Ishikawa (cell line): ENCODE measurements around the gene ARHGAP8.

Experiments
- EP300 ChIP-seq: IDR thresholded peaks from 2 replicates; pipeline ENCODE4 v1.6.1; 2012; ENCODE audit warnings: borderline replicate concordance
- NFIC ChIP-seq: IDR thresholded peaks from 2 replicates; pipeline ENCODE4 v1.6.1; 2012
- RAD21 ChIP-seq: IDR thresholded peaks from 2 replicates; pipeline ENCODE4 v1.6.1; 2012; ENCODE audit warnings: low read depth
- YY1 ChIP-seq: IDR thresholded peaks from 2 replicates; pipeline ENCODE4 v1.6.1; 2012; ENCODE audit warnings: low read depth
- TF ChIP-seq, protein P1 (sequence below): IDR thresholded peaks from 2 replicates; pipeline ENCODE4 v1.6.1; 2012; ENCODE audit warnings: low read depth, mild to moderate bottlenecking

DNA sequence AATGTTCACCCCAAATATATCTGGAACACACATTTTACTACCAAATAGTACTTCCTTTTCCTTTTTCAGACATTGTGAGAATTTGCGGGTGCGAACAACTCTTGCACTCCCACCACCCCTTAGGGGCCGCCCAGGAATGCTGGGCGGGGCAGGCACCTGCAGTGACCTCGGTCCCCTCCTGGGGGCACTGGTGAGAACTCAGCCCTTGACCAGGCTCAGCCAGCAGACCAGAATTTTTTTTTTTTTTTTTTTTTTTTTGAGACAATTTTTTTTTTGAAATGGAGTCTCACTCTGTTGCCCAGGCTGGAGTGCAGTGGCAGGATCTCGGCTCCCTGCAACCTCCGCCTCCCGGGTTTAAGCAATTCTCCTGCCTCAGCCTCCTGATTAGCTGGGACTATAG lies 75.8 kb downstream of the ARHGAP8 start:
- peak; percentile 33; the same call in 1 of the 2 replicates for TF ChIP-seq RAD21
- TF ChIP-seq YY1 = no peak
- TF ChIP-seq, protein P1, sequence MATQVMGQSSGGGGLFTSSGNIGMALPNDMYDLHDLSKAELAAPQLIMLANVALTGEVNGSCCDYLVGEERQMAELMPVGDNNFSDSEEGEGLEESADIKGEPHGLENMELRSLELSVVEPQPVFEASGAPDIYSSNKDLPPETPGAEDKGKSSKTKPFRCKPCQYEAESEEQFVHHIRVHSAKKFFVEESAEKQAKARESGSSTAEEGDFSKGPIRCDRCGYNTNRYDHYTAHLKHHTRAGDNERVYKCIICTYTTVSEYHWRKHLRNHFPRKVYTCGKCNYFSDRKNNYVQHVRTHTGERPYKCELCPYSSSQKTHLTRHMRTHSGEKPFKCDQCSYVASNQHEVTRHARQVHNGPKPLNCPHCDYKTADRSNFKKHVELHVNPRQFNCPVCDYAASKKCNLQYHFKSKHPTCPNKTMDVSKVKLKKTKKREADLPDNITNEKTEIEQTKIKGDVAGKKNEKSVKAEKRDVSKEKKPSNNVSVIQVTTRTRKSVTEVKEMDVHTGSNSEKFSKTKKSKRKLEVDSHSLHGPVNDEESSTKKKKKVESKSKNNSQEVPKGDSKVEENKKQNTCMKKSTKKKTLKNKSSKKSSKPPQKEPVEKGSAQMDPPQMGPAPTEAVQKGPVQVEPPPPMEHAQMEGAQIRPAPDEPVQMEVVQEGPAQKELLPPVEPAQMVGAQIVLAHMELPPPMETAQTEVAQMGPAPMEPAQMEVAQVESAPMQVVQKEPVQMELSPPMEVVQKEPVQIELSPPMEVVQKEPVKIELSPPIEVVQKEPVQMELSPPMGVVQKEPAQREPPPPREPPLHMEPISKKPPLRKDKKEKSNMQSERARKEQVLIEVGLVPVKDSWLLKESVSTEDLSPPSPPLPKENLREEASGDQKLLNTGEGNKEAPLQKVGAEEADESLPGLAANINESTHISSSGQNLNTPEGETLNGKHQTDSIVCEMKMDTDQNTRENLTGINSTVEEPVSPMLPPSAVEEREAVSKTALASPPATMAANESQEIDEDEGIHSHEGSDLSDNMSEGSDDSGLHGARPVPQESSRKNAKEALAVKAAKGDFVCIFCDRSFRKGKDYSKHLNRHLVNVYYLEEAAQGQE = no peak
- no peak for TF ChIP-seq NFIC
- no peak for TF ChIP-seq EP300
